K562 treated with DMSO at 1 percent for 48 hours (cell line): Measurements from ENCODE around the gene SERPINA4. TPM values are rescaled to one million over a fixed set of nuclear protein-coding genes. Genes with fewer than 3 reads are reported as not detected.

Experiments
- total RNA-seq: library from RNA; unstranded; fragments of 300-600 nt; gene quantifications from 2 replicates; pipeline ENCODE4 v1.2.3, GENCODE V29; 2022; ENCODE audit warnings: low replicate concordance; ENCODE audit errors: extremely low read depth

The SERPINA4 gene
- not detected in 2 replicates for total RNA-seq

GRCh38 chr14:94560751-94561655 is at the start of gene SERPINA4:
SERPINA4 (plus strand) TSS chr14:94561442; CDS start chr14:94563483, 2,041 bp downstream.

GRCh38 chr14:94581127-94581999 is 20.1 kb downstream of the SERPINA4 start, which contains the start of gene SERPINA5:
SERPINA5 (plus strand) TSS chr14:94581426; CDS start chr14:94587363, 5,937 bp downstream.

DNA sequence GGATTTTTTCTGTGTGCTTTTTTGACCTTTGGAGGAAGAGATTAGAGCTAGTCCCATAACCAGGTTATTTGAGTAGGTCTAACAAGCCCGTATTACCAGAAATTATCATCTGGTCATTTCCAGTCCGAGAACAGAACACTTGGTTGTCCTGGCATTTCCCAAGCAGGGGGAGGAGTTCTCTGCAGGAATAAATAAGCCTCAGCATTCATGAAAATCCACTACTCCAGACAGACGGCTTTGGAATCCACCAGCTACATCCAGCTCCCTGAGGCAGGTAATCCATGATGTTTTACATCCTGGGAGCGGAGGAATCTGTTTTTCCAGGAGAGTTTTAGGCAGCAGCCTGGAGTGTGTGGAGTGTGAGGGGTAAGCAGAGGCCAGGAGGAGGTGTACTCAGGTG is 50.9 kb downstream of the SERPINA4 start, which contains the start of gene SERPINA3:
Gene SERPINA3 (plus strand): TSS at position 218 of the 400 bp plus-strand sequence. CDS start 2,051 bp downstream, outside the sequence.

Other genes starting within 250 kb of the SERPINA4 start
- not detected in 2 replicates for gene SERPINA6, start 238.1 kb upstream of the SERPINA4 start, total RNA-seq
- not detected in 2 replicates for gene SERPINA2, start 194.7 kb upstream of the SERPINA4 start, total RNA-seq
- gene SERPINA1, start 172.8 kb upstream of the SERPINA4 start, total RNA-seq: not detected in 2 replicates
- not detected in 2 replicates for gene SERPINA11, start 108.6 kb upstream of the SERPINA4 start, total RNA-seq
- not detected in 2 replicates for gene SERPINA9, start 85.2 kb upstream of the SERPINA4 start, total RNA-seq
- not detected in 2 replicates for gene SERPINA12, start 52.0 kb upstream of the SERPINA4 start, total RNA-seq
- not detected in 2 replicates for gene SERPINA5, start 20.0 kb downstream of the SERPINA4 start, total RNA-seq
- gene SERPINA3, start 50.9 kb downstream of the SERPINA4 start, total RNA-seq: not detected in 2 replicates
- not detected in 2 replicates for gene GSC, start 208.7 kb downstream of the SERPINA4 start, total RNA-seq